Measurements from ENCODE around the gene MARK3.

Gene MARK3

GRCh38 chr14:103396463-103396862 is 11.2 kb downstream of the MARK3 start:
- DNase-seq (ENCODE audit: low read depth in 2 of 2) = no peak

- DNase-seq (ENCODE audit: low read depth in 2 of 2) = no peak
These were observed 13.4 kb downstream of the MARK3 start for GRCh38 chr14:103398427-103399195.

GRCh38 chr14:103400537-103400936 is 15.3 kb downstream of the MARK3 start:
- no peak for DNase-seq (ENCODE audit: low read depth in 2 of 2)

- DNase-seq (ENCODE audit: low read depth in 2 of 2) = no peak
These were observed 16.3 kb downstream of the MARK3 start for GRCh38 chr14:103401223-103402214.

- DNase-seq (ENCODE audit: low read depth in 2 of 2) = no peak
These were observed 17.5 kb downstream of the MARK3 start for GRCh38 chr14:103402695-103403094.

GRCh38 chr14:103404032-103404918 is 19.1 kb downstream of the MARK3 start:
- no peak for DNase-seq (ENCODE audit: low read depth in 2 of 2)

- no peak for DNase-seq (ENCODE audit: low read depth in 2 of 2)
These were observed 19.7 kb downstream of the MARK3 start for GRCh38 chr14:103404920-103405319.

- DNase-seq (ENCODE audit: low read depth in 2 of 2) = no peak
These were observed 23.4 kb downstream of the MARK3 start for GRCh38 chr14:103408491-103409155.

- DNase-seq (ENCODE audit: low read depth in 2 of 2) = no peak
These were observed 31.7 kb downstream of the MARK3 start for GRCh38 chr14:103416916-103417315.

GRCh38 chr14:103418481-103418818 is 33.2 kb downstream of the MARK3 start:
- no peak for DNase-seq (ENCODE audit: low read depth in 2 of 2)

- no peak for DNase-seq (ENCODE audit: low read depth in 2 of 2)
These were observed 36.3 kb downstream of the MARK3 start for GRCh38 chr14:103421556-103421955.

- no peak for DNase-seq (ENCODE audit: low read depth in 2 of 2)
These were observed 37.8 kb downstream of the MARK3 start for GRCh38 chr14:103423050-103423461.

GRCh38 chr14:103427485-103428443 is 42.5 kb downstream of the MARK3 start:
- no peak for DNase-seq (ENCODE audit: low read depth in 2 of 2)

GRCh38 chr14:103428723-103429556 is 43.7 kb downstream of the MARK3 start:
- DNase-seq (ENCODE audit: low read depth in 2 of 2) = no peak

- DNase-seq (ENCODE audit: low read depth in 2 of 2) = no peak
These were observed 45.1 kb downstream of the MARK3 start for GRCh38 chr14:103430358-103430757.

GRCh38 chr14:103432627-103433026 is 47.4 kb downstream of the MARK3 start:
- DNase-seq (ENCODE audit: low read depth in 2 of 2) = no peak

GRCh38 chr14:103433916-103434563 is 48.8 kb downstream of the MARK3 start:
- DNase-seq (ENCODE audit: low read depth in 2 of 2) = no peak

GRCh38 chr14:103434868-103435442 is 49.7 kb downstream of the MARK3 start:
- no peak for DNase-seq (ENCODE audit: low read depth in 2 of 2)
